Putamen (tissue), 1 donor: ENCODE results near the gene UBE3B.

Experiments used
- DNase-seq: peaks from one replicate; pipeline ENCODE4 v3.0.0-alpha.2; 2016; ENCODE audit warnings: low spot score

Gene UBE3B

GRCh38 chr12:109494348-109494881 is 17.0 kb downstream of the UBE3B start:
- no peak for DNase-seq

GRCh38 chr12:109495012-109495411 is 17.6 kb downstream of the UBE3B start:
- DNase-seq = no peak

DNA sequence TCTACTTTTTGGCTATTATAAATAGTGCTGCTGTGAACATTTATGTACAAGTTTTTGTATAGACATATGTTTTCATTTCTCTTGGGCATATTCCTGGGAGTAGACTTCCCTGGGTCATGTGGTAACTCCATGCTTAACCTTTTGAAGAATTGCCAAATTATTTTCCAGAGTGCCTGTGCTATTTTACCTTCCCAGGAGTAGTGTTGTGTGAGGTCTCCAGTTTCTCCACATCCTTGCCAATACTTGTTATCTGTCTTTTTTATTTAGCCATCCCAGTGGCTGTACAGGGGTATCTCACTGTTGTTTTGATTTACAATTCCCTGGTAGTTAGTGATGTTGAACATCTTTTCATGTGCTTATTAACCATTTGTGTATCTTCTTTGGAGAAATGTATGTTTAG is 18.9 kb downstream of the UBE3B start:
- no peak for DNase-seq

DNA sequence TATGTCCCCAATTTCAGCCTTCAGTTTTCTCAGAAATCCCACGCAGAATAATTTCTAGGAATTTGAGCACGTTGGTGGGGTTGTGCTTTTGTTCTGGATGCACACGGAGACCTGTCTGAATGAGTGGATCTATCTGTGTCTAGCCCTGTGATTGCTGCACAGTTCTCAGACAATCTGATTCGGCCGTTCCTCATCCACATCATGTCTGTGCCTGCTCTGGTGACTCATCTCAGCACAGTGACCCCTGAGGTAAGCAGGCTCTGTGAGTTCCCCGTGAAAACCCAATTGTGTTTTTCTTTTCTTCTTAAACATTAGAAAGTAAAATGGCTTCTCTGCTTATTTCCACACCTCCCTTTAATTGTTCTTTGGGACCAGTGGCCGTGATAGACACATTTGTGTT is 20.2 kb downstream of the UBE3B start:
- DNase-seq = no peak

DNA sequence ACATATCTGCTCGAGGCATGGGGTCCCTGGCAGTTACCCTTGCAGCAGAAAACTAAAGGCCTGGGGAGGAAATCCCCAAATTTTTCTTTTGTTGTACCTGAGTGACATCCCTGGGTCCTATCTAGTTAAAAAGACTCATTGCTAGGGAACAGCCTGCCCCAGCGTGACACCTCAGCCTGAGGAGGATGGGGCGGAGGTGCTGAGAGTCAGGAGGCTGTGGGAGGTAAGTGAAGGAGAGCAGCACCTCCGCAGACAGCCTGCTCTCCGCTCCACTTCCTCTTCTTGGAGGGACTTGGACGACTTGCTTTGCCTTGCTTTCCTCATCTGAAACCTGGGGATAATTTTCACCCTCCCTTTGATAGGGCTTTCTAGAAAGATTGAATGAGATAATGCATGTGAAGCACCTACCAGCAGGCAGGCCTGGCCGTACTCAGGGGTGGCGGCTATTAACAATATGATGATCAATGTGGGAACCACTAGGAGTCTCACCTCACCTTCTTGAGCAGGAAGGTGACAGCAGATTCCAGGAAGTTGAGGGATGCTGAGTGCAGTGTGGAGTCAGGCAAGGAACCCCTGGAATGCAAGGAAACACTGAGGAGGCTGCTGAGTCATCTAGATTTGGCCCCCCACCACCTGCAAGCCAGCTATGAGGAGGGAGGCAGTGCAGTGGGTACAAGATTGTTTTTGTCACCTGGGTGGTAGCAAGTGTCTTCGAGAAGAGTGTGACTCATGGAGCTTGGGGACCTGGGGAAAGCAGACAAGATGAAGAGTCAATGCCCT is 23.2 kb downstream of the UBE3B start:
- DNase-seq = peak; percentile 70

- DNase-seq = no peak
Measured at GRCh38 chr12:109501299-109501698, 23.9 kb downstream of the UBE3B start.

GRCh38 chr12:109502332-109502731 is 24.9 kb downstream of the UBE3B start:
- DNase-seq = peak; percentile 56

GRCh38 chr12:109503611-109504010 is 26.2 kb downstream of the UBE3B start:
- DNase-seq = peak; percentile 35

DNA sequence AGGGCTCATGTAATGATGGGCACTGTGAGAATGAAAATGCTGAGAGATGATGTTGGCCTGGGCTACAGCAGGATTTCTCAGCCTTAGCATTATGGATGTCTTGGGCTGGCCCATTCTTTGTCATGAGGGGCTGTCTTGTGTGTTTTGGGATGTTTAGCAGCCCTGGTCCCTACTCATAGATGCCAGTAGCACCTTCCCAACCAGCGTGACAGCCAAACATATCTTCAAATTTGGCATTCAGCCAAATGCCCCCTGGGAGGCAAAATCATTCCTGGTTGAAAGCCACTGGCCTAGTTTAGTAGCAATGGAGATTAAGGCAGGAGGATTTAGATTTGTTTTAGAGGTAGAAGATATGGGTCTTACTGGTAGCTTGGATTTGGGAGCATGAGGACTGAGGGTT is 26.6 kb downstream of the UBE3B start:
- DNase-seq = no peak

GRCh38 chr12:109510196-109510595 is 32.8 kb downstream of the UBE3B start:
- no peak for DNase-seq

- DNase-seq = no peak
Measured at GRCh38 chr12:109512608-109513007, 35.2 kb downstream of the UBE3B start.

- DNase-seq = no peak
Measured at GRCh38 chr12:109513051-109513450, 35.6 kb downstream of the UBE3B start.

DNA sequence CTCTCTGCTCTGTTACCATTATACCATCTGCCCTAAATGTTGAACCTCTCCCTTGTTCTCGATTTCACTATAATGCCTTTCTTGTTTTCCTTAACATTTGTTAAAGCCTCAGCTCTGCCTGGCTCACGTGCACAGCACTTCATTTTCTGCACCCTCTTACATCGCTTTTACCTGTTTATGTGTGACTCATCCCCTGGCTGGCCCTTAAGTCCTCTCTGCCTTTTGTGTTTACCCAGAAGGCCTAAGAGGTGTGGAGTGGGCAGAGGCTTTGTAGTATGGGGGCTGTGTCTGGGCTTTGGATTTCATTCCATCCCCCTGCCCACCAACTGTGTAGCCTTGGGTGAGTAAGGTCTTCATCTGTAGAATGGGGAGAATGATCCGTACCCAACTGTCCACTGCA is 36.5 kb downstream of the UBE3B start:
- DNase-seq = no peak

- no peak for DNase-seq
Measured at GRCh38 chr12:109517619-109518018, 40.2 kb downstream of the UBE3B start.

- DNase-seq = peak; percentile 76
Measured at GRCh38 chr12:109518820-109519665, 41.6 kb downstream of the UBE3B start.

- DNase-seq = no peak
Measured at GRCh38 chr12:109519787-109520186, 42.4 kb downstream of the UBE3B start.

DNA sequence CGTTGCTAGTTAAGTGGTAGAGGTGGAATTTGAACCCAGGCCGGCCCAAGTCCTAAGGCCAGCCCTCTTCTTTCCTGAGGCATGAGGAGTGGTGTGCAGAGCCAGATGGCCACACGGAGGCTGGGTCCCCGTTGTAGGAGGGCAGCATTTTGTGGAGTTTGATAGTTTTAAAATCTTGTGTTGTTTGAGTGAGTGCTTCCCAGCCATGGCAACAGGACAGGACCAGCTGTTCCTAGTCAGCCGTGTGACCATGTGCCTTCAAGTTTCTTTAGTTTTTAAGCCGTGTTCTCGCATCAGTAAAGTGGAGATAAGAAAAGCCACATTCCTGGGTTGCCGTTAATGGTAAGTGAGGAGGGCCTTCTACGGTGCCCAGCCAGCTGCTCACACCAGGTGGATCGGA is 44.4 kb downstream of the UBE3B start:
- DNase-seq = no peak

DNA sequence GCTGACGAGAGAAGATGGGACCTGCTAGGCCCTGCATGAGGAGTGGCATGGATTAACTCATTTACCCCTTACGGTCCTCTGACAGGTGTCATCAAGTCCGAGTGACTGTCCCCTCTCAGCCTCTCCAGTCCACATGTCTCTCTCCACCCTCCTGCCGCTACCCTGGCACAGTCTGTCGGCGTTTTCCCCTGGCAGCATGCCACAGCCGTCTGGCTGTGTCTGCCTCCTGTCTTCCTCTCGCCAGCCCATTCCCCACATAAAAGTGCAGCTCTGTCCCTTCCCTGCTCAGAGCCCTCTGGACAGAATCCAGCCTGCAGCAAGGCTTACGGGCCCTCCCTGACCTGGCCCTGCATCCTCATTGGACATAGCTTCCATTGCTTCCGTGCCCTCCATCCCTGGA is 45.6 kb downstream of the UBE3B start:
- no peak for DNase-seq

DNA sequence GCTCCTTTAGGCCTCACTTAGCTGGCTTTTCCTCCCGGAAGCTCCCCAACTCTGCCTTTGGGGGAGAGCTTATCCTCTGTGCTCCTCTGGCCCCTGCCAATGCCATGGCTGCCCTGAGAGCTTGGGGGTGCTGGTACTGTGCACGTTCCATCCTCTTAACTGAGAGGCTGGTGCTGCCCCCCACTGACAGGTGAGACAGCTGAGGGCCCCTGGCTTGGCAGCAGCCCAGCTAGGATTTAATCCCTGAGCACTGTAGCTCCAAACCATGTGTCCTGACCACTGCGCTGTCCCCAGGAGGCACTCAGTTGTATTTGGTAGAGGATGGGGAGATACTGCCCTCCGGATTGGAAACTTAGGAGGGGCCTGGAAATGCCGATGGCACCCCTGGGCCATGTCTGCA is 46.1 kb downstream of the UBE3B start:
- no peak for DNase-seq

- DNase-seq = no peak
Measured at GRCh38 chr12:109524466-109525278, 47.2 kb downstream of the UBE3B start.

DNA sequence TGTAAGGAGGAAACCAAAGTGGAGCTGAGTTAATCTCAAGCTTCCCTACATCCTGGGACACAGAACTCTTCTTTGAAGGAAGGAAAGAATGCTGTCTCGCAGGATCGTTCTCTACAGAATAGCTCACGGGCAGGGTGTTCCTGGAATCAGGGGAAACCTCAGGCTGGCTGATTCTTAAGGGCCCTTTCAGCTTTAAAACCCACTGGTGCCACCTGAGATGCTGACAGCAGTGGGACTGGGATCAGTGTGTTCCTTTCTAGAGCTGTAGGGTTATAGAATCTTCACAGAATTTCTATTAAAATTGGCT is 47.8 kb downstream of the UBE3B start:
- no peak for DNase-seq

DNA sequence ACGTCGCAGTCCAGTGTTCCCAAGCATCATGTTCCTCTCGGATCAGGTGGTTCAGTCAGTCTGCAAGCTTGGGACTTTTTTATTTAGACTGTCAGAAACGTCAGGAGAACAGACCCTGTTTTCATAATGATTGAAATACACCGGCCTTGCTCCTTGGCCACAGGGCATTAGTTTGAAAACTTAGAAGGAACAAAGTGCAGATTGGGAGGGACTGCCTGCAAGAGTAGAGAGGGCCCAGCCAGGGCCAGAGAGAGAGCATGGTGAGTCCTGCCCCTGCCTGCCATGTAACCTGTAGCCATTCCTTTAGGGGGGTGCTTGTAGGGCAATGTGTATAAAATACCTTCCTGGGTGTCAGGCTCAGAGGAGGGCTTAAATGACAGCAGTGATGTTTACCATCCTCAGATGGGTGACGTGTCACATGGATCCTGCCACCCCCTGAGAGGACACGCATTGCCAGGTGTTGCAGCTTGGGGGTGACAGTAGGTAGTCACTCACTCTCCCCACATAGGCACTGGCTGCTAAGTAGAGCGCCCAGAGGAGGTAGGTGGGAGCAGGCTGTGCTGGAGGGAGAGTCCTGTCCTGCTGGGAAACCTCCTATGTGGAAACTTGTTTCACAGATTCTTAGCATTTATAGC is 50.2 kb downstream of the UBE3B start:
- no peak for DNase-seq
